ENCODE measurements around the gene DIP2C.

Gene DIP2C

DNA sequence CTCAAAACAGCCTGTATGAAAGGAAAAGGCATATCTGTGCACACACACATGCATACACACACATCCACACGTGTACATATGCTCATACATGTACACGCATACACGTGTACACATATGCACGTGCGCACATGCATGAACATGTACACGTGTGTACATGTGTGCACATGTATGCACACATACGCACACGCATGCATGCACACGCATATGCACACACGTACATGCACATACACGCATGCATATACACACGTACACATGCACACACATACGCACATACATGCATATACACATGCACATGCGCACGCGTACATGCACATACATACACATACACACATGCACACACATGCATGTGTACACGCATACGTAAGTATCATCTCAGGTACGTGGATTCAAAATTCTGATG is 19.4 kb downstream of the DIP2C start:
- TF ChIP-seq, protein P1, sequence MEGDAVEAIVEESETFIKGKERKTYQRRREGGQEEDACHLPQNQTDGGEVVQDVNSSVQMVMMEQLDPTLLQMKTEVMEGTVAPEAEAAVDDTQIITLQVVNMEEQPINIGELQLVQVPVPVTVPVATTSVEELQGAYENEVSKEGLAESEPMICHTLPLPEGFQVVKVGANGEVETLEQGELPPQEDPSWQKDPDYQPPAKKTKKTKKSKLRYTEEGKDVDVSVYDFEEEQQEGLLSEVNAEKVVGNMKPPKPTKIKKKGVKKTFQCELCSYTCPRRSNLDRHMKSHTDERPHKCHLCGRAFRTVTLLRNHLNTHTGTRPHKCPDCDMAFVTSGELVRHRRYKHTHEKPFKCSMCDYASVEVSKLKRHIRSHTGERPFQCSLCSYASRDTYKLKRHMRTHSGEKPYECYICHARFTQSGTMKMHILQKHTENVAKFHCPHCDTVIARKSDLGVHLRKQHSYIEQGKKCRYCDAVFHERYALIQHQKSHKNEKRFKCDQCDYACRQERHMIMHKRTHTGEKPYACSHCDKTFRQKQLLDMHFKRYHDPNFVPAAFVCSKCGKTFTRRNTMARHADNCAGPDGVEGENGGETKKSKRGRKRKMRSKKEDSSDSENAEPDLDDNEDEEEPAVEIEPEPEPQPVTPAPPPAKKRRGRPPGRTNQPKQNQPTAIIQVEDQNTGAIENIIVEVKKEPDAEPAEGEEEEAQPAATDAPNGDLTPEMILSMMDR (conservative IDR thresholded peaks at IDR 0.05; ENCODE audit: low read length) = no peak
- TF ChIP-seq EZH2phosphoT487 (IDR thresholded peaks at IDR 0.05; ENCODE audit: borderline replicate concordance) = no peak
- Histone ChIP-seq H4K20me1 (ENCODE audit: insufficient read depth, low read length, poor library complexity, severe bottlenecking) (no peaks in the 10 kb centered on the region), H3K36me3 (ENCODE audit: insufficient read depth, low read length) (no peaks in the 10 kb centered on the region), H3K9me3 (ENCODE audit: insufficient read depth, low read depth, low read length) (0 out of 2 replicates have a peak, but pooled peaks cover 4% of the 10 kb centered on the region), H3K27me3 (ENCODE audit: insufficient read depth, low read length, poor library complexity, severe bottlenecking) (no peaks in the 10 kb centered on the region), H3K79me2 (ENCODE audit: insufficient read depth, low read length) (no peaks in the 10 kb centered on the region), H3K9ac (ENCODE audit: low read depth, low read length, poor library complexity, severe bottlenecking) (no peak overlapping the region), H3K4me1 (ENCODE audit: insufficient read depth, low read length, poor library complexity, severe bottlenecking) (no peaks in the 10 kb centered on the region), H3K9me2 (replicated peaks; ENCODE audit: low read depth, low read length) (no peaks in the 10 kb centered on the region), H3K4me2 (ENCODE audit: low read depth, low read length, poor library complexity, severe bottlenecking) (no peak overlapping the region), H2AFZ (ENCODE audit: low read length) (no peak overlapping the region), H3F3A (ENCODE audit: low read depth) (no peaks in the 10 kb centered on the region), H3K4me3 (ENCODE audit: low read length, poor library complexity, severe bottlenecking) (no peak overlapping the region)

DNA sequence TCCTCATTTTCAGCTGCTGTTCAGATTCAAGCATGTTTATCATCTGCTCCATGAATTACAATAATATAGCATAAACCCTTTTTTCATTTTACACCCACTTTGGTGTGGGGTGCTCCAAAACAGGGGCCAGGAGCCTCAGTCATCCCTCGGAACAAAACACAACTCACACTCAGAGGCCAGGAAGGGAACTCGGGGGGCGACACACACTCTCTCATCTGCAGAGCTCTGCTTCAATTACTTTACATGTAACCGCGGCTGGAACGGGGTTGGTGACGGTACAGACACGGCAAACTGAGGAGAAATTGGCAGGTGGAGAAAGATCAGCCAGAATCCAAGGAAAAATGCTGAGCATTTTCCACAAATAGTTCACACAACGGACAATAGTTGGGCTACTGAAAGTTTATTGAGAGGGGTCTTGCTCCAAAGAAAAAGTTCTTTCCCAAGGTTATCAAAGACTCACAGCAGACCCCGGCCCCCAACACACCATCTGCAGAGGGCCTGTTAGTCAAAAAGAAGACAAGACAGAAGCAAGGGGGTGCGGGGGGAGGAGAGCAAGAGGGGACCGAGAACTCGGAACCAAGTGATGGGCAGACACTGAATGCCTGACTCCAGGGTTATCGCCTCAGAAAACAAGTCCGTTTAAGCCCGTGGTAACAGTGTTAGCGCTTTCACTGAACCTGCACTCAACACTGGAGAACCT is 20.5 kb downstream of the DIP2C start:
- H3K4me2 ChIP-seq (ENCODE audit: low read depth, low read length, poor library complexity, severe bottlenecking) = no peak overlapping the region
- H3K27me3 ChIP-seq (ENCODE audit: insufficient read depth, low read length, poor library complexity, severe bottlenecking) = no peaks in the 10 kb centered on the region
- 0 out of 2 replicates have a peak, but pooled peaks cover 4% of the 10 kb centered on the region for H3K9me3 ChIP-seq (ENCODE audit: insufficient read depth, low read depth, low read length)
- H3K79me2 ChIP-seq (ENCODE audit: insufficient read depth, low read length) = no peaks in the 10 kb centered on the region
- no peaks in the 10 kb centered on the region for H3K4me1 ChIP-seq (ENCODE audit: insufficient read depth, low read length, poor library complexity, severe bottlenecking)
- H3F3A ChIP-seq (ENCODE audit: low read depth) = no peaks in the 10 kb centered on the region
- no peaks in the 10 kb centered on the region for H3K9me2 ChIP-seq (replicated peaks; ENCODE audit: low read depth, low read length)
- no peak overlapping the region for H3K4me3 ChIP-seq (ENCODE audit: low read length, poor library complexity, severe bottlenecking)
- no peak overlapping the region for H2AFZ ChIP-seq (ENCODE audit: low read length)
- TF ChIP-seq, protein P1 (conservative IDR thresholded peaks at IDR 0.05; ENCODE audit: low read length) = no peak
- no peak for TF ChIP-seq EZH2phosphoT487 (IDR thresholded peaks at IDR 0.05; ENCODE audit: borderline replicate concordance)
- no peak overlapping the region for H3K9ac ChIP-seq (ENCODE audit: low read depth, low read length, poor library complexity, severe bottlenecking)
- H3K36me3 ChIP-seq (ENCODE audit: insufficient read depth, low read length) = no peaks in the 10 kb centered on the region
- H4K20me1 ChIP-seq (ENCODE audit: insufficient read depth, low read length, poor library complexity, severe bottlenecking) = no peaks in the 10 kb centered on the region

DNA sequence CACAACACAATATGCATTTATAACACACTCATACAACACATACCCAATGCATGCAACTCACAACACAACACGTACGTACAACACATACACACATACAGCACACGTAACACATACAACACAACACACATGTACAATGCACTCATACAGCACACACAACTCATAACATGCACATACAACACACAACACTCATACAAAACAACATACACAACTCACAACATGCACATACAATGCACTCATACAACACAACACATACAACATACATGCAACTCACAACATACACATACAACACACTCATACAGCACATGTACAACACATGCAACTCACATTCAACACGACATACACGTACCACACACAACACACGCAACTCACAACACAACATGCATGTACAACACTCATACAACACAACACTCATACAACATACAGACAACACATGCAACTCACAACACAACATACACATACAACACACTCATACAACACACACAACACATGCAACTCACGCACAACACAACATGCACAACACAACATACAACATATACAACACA is 21.8 kb downstream of the DIP2C start:
- no peaks in the 10 kb centered on the region for H3K36me3 ChIP-seq (ENCODE audit: insufficient read depth, low read length)
- no peaks in the 10 kb centered on the region for H3K79me2 ChIP-seq (ENCODE audit: insufficient read depth, low read length)
- no peak overlapping the region for H2AFZ ChIP-seq (ENCODE audit: low read length)
- no peak overlapping the region for H3K4me2 ChIP-seq (ENCODE audit: low read depth, low read length, poor library complexity, severe bottlenecking)
- no peaks in the 10 kb centered on the region for H3K4me1 ChIP-seq (ENCODE audit: insufficient read depth, low read length, poor library complexity, severe bottlenecking)
- H3K9me3 ChIP-seq (ENCODE audit: insufficient read depth, low read depth, low read length) = 0 out of 2 replicates have a peak, but pooled peaks cover 4% of the 10 kb centered on the region
- H3F3A ChIP-seq (ENCODE audit: low read depth) = no peaks in the 10 kb centered on the region
- H4K20me1 ChIP-seq (ENCODE audit: insufficient read depth, low read length, poor library complexity, severe bottlenecking) = no peaks in the 10 kb centered on the region
- H3K4me3 ChIP-seq (ENCODE audit: low read length, poor library complexity, severe bottlenecking) = no peak overlapping the region
- no peak overlapping the region for H3K9ac ChIP-seq (ENCODE audit: low read depth, low read length, poor library complexity, severe bottlenecking)
- TF ChIP-seq, protein P1 (conservative IDR thresholded peaks at IDR 0.05; ENCODE audit: low read length) = no peak
- TF ChIP-seq EZH2phosphoT487 (IDR thresholded peaks at IDR 0.05; ENCODE audit: borderline replicate concordance) = no peak
- H3K27me3 ChIP-seq (ENCODE audit: insufficient read depth, low read length, poor library complexity, severe bottlenecking) = no peaks in the 10 kb centered on the region
- H3K9me2 ChIP-seq (replicated peaks; ENCODE audit: low read depth, low read length) = no peaks in the 10 kb centered on the region

Measured in Loucy (cell line).